Neural cell (in vitro differentiated cells): ENCODE data around the gene AHNAK. TPM values are rescaled to one million over a fixed set of nuclear protein-coding genes. Genes with fewer than 3 reads are reported as not detected.

Source experiments
- H2AFZ ChIP-seq: fragments of 200-600, 300-800 bp; sonication (generic), shearing (Covaris generic); 2 replicates; pipeline ENCODE4 v1.6.0; 2014; ENCODE audit warnings: low read depth, mild to moderate bottlenecking, antibody characterized with exemption, low read length, moderate library complexity
- H3F3A ChIP-seq: fragments of 200-600 bp; shearing (Covaris generic); 2 replicates; pipeline ENCODE4 v1.6.1; 2016; ENCODE audit warnings: mild to moderate bottlenecking, moderate library complexity, mixed read lengths, antibody characterized with exemption, low read length; ENCODE audit not compliant: insufficient read depth, poor library complexity, severe bottlenecking
- H3K27ac ChIP-seq: fragments of 200-600, 300-800 bp; sonication (generic), shearing (Covaris generic); 2 replicates; pipeline ENCODE4 v1.5.1; 2014; ENCODE audit warnings: mild to moderate bottlenecking, low read length, moderate library complexity
- H3K27me3 ChIP-seq: fragments of 300-800, 200-600 bp; sonication (generic), shearing (Covaris generic); 2 replicates; pipeline ENCODE4 v1.6.0; 2014; ENCODE audit warnings: mild to moderate bottlenecking, low read depth, low read length, moderate library complexity; ENCODE audit not compliant: insufficient read depth
- H3K36me3 ChIP-seq: fragments of 300-800, 200-600 bp; sonication (generic), shearing (Covaris generic); 2 replicates; pipeline ENCODE4 v1.5.1; 2014; ENCODE audit warnings: mild to moderate bottlenecking, antibody characterized with exemption, low read length, moderate library complexity; ENCODE audit not compliant: insufficient read depth
- H3K4me2 ChIP-seq: fragments of 300-800, 200-600 bp; sonication (generic), shearing (Covaris generic); 2 replicates; pipeline ENCODE4 v1.6.0; 2014; ENCODE audit warnings: mild to moderate bottlenecking, low read length
- H3K4me3 ChIP-seq: fragments of 300-800, 200-600 bp; sonication (generic), shearing (Covaris generic); 2 replicates; pipeline ENCODE4 v1.5.1; 2014; ENCODE audit warnings: mild to moderate bottlenecking, low read length, moderate library complexity
- H3K79me2 ChIP-seq: fragments of 200-600 bp; shearing (Covaris generic); replicated peaks from 2 replicates; pipeline ENCODE4 v1.6.0; 2014; ENCODE audit warnings: mild to moderate bottlenecking, low read length, moderate library complexity; ENCODE audit not compliant: insufficient read depth
- H3K9ac ChIP-seq: fragments of 300-800, 200-600 bp; sonication (generic), shearing (Covaris generic); 2 replicates; pipeline ENCODE4 v1.6.1; 2016; ENCODE audit warnings: mild to moderate bottlenecking, low read length, mixed read lengths
- H3K9me2 ChIP-seq: fragments of 200-600 bp; shearing (Covaris generic); 2 replicates; pipeline ENCODE4 v1.6.1; 2016; ENCODE audit warnings: mild to moderate bottlenecking, low read length, mixed read lengths; ENCODE audit not compliant: insufficient read depth
- H3K9me3 ChIP-seq: fragments of 200-600, 300-800 bp; sonication (generic), shearing (Covaris generic); 2 replicates; pipeline ENCODE4 v1.6.1; 2016; ENCODE audit warnings: mild to moderate bottlenecking, mixed run types, low read length, moderate library complexity, mixed read lengths
- H4K20me1 ChIP-seq: fragments of 200-600 bp; shearing (Covaris generic); 2 replicates; pipeline ENCODE4 v1.6.1; 2016; ENCODE audit warnings: mild to moderate bottlenecking, mixed run types; ENCODE audit not compliant: insufficient read depth
- EP300 ChIP-seq: fragments of 450-650 bp; conservative IDR thresholded peaks from 2 replicates; pipeline ENCODE4 v1.6.1; 2014; ENCODE audit warnings: antibody characterized with exemption, mild to moderate bottlenecking, moderate library complexity; ENCODE audit not compliant: poor library complexity, severe bottlenecking
- EZH2 ChIP-seq: fragments of 200-600, 300-800 bp; shearing (Covaris generic), sonication (generic); IDR thresholded peaks from 2 replicates; pipeline ENCODE4 v1.6.1; 2014; ENCODE audit warnings: antibody characterized with exemption, low read length, borderline replicate concordance, mild to moderate bottlenecking; ENCODE audit not compliant: insufficient read depth, poor library complexity, severe bottlenecking
- MXI1 ChIP-seq: fragments of 450-650 bp; conservative IDR thresholded peaks from 2 replicates; pipeline ENCODE4 v1.6.1; 2014; ENCODE audit warnings: antibody characterized with exemption, mild to moderate bottlenecking; ENCODE audit not compliant: poor library complexity, severe bottlenecking
- POLR2AphosphoS5 ChIP-seq: IDR thresholded peaks from 2 replicates; pipeline ENCODE4 v1.6.1; 2012
- RAD21 ChIP-seq: fragments of 450-650 bp; conservative IDR thresholded peaks from 2 replicates; pipeline ENCODE4 v1.6.1; 2014; ENCODE audit warnings: antibody characterized with exemption, mild to moderate bottlenecking, moderate library complexity
- SMC3 ChIP-seq: fragments of 450-650 bp; conservative IDR thresholded peaks from 2 replicates; pipeline ENCODE4 v1.6.1; 2014; ENCODE audit warnings: antibody characterized with exemption, mild to moderate bottlenecking, moderate library complexity; ENCODE audit not compliant: poor library complexity
- TAF1 ChIP-seq: IDR thresholded peaks from 2 replicates; pipeline ENCODE4 v1.6.1; 2012; ENCODE audit warnings: low read depth
- polyA plus RNA-seq: library from polyadenylated mRNA; depleted of rRNA; stranded (reverse); fragments of >200 nt; gene quantifications from 2 replicates; pipeline ENCODE4 v1.2.3, GENCODE V29; 2014
- TF ChIP-seq, protein P1 (sequence below): fragments of 450-650 bp; IDR thresholded peaks from 2 replicates; pipeline ENCODE4 v1.5.1; 2014; ENCODE audit warnings: antibody characterized with exemption, mild to moderate bottlenecking, moderate library complexity; ENCODE audit not compliant: poor library complexity, severe bottlenecking
- TF ChIP-seq, protein P2 (sequence below): IDR thresholded peaks from 2 replicates; pipeline ENCODE4 v1.6.1; 2012; ENCODE audit warnings: borderline replicate concordance

The AHNAK gene
- polyA plus RNA-seq, 1 donor from 2014 or later: 0.11 TPM

DNA sequence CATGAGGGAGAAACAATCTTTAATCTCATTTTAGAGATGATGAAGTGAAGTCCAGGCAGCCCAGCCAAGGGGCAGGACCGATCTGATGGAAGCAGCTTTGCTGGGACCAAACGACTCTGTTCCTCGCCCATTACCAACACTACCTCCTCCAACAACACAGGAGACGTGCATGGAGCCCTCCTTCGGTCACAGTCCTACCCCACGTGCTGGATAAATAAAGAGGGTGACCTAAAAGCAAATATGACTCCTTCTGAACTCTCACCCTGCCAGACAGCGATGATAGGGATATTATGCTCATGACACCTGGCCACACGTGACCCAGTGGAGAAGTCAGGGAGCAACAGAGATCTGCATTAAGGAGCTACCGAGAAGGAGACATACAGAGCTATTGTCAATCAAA is 101.8 kb downstream of the AHNAK start:
- Histone ChIP-seq H3F3A (no peaks in the 10 kb centered on the region), H3K4me3 (no peak overlapping the region), H4K20me1 (no peaks in the 10 kb centered on the region), H3K79me2 (no peaks in the 10 kb centered on the region), H3K9me3 (no peaks in the 10 kb centered on the region), H3K9ac (no peak overlapping the region), H3K4me2 (no peak overlapping the region), H3K9me2 (no peaks in the 10 kb centered on the region), H3K27me3 (no peaks in the 10 kb centered on the region), H3K36me3 (no peaks in the 10 kb centered on the region), H3K27ac (no peak overlapping the region), H2AFZ (no peak overlapping the region)
- no peak for TF ChIP-seq MXI1
- TF ChIP-seq, protein P1, sequence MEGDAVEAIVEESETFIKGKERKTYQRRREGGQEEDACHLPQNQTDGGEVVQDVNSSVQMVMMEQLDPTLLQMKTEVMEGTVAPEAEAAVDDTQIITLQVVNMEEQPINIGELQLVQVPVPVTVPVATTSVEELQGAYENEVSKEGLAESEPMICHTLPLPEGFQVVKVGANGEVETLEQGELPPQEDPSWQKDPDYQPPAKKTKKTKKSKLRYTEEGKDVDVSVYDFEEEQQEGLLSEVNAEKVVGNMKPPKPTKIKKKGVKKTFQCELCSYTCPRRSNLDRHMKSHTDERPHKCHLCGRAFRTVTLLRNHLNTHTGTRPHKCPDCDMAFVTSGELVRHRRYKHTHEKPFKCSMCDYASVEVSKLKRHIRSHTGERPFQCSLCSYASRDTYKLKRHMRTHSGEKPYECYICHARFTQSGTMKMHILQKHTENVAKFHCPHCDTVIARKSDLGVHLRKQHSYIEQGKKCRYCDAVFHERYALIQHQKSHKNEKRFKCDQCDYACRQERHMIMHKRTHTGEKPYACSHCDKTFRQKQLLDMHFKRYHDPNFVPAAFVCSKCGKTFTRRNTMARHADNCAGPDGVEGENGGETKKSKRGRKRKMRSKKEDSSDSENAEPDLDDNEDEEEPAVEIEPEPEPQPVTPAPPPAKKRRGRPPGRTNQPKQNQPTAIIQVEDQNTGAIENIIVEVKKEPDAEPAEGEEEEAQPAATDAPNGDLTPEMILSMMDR: no peak
- TF ChIP-seq TAF1: no peak
- TF ChIP-seq EP300: no peak
- no peak for TF ChIP-seq SMC3
- no peak for TF ChIP-seq POLR2AphosphoS5
- no peak for TF ChIP-seq RAD21
- TF ChIP-seq, protein P2, sequence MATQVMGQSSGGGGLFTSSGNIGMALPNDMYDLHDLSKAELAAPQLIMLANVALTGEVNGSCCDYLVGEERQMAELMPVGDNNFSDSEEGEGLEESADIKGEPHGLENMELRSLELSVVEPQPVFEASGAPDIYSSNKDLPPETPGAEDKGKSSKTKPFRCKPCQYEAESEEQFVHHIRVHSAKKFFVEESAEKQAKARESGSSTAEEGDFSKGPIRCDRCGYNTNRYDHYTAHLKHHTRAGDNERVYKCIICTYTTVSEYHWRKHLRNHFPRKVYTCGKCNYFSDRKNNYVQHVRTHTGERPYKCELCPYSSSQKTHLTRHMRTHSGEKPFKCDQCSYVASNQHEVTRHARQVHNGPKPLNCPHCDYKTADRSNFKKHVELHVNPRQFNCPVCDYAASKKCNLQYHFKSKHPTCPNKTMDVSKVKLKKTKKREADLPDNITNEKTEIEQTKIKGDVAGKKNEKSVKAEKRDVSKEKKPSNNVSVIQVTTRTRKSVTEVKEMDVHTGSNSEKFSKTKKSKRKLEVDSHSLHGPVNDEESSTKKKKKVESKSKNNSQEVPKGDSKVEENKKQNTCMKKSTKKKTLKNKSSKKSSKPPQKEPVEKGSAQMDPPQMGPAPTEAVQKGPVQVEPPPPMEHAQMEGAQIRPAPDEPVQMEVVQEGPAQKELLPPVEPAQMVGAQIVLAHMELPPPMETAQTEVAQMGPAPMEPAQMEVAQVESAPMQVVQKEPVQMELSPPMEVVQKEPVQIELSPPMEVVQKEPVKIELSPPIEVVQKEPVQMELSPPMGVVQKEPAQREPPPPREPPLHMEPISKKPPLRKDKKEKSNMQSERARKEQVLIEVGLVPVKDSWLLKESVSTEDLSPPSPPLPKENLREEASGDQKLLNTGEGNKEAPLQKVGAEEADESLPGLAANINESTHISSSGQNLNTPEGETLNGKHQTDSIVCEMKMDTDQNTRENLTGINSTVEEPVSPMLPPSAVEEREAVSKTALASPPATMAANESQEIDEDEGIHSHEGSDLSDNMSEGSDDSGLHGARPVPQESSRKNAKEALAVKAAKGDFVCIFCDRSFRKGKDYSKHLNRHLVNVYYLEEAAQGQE: no peak
- TF ChIP-seq EZH2: no peak

DNA sequence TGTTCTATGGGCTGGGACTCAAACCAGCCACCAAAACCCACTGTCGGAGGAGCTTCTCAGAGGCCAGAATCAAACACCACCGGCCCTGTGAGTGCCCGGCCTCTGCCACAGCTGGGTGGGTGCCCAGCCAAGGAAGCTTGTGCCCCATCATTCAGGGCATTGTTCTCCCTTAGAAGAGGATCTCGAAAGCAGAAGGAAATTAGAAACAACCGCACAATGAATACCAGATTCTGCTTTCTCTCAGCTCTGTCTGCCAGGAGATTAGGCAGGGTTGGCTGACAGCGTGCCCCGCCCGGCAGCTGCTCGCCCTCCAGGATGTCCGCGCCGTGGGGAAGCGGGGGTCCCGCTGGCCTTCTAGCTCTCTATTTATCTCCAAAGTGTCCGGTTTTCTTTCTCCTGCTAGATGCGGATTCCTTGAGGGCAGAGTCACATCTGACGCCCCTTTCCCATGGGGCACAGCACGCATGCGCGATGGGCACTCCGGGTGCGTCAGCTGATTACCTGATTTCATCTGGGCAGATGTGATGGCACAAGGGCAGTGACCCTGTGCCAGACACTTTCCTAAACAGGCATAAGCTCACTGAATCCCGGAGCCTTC is 102.3 kb downstream of the AHNAK start:
- Histone ChIP-seq H3K4me3 (peak overlapping the region; percentile 25), H3K27me3 (no peaks in the 10 kb centered on the region), H3K79me2 (no peaks in the 10 kb centered on the region), H3K36me3 (no peaks in the 10 kb centered on the region), H2AFZ (no peak overlapping the region), H3K4me2 (no peak overlapping the region), H3K27ac (no peak overlapping the region), H3K9me3 (no peaks in the 10 kb centered on the region), H3K9ac (peak overlapping the region; percentile 23), H3F3A (no peaks in the 10 kb centered on the region), H4K20me1 (no peaks in the 10 kb centered on the region), H3K9me2 (no peaks in the 10 kb centered on the region)
- TF ChIP-seq, protein P1: no peak
- TF ChIP-seq RAD21: no peak
